Measurements from ENCODE around the gene ROPN1B.
"Not testable (repeated sequence)": the region's sequence is repeated elsewhere in the genome, so short reads cannot be mapped to it uniquely, and the experiment has no call there.

Gene ROPN1B

GRCh38 chr3:125968701-125969592 lies at the start of gene ROPN1B:
Gene ROPN1B, plus strand, starts transcription at chr3:125969178. Its CDS starts 2,877 bp downstream, at chr3:125972055.
- not testable (repeated sequence) for DNase-seq

- not testable (repeated sequence) for DNase-seq
These were observed 48.8 kb upstream of the ROPN1B start for GRCh38 chr3:125920191-125920590.

GRCh38 chr3:125920751-125921279 lies 48.2 kb upstream of the ROPN1B start:
- not testable (repeated sequence) for DNase-seq

- peak; percentile 36 for DNase-seq
These were observed 47.3 kb upstream of the ROPN1B start for GRCh38 chr3:125921712-125922111.

DNA sequence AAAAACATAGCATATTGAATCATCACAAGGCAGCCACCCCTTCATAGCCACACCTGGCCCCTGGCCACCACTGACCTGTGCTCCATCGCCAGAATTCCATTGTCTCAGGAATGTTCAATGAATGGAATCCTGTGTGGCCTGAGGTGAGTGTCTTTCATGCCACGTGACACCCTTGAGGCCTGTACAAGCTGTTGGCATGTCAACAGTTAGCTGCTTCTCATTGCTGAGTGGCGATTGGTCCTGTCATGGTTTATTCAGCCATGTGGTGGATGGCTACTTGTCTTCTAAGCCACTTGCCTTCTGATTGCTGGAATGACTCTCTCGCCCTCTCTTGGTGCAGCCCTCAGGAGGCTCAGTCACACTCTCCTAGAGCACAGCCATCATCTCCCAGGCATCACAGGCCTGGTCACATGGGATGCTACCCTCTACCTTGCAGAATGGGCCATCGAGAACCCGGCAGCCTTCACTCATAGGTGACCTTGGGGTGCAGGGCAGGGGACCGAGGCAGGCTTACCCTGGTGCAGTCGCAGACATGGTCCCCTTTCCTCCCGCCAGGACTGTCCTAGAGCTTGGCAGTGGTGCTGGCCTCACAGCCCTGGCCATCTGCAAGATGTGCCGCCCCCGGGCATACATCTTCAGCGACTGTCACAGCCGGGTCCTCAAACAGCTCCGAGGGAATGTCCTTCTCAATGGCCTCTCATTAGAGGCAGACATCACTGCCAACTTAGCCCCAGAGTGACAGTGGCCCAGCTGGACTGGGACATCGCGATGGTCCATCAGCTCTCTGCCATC lies 45.5 kb upstream of the ROPN1B start:
- DNase-seq, result not testable (repeated sequence)

- DNase-seq, result not testable (repeated sequence)
These were observed 44.7 kb upstream of the ROPN1B start for GRCh38 chr3:125924276-125924675.

GRCh38 chr3:125925727-125926126 lies 43.3 kb upstream of the ROPN1B start:
- DNase-seq, result not testable (repeated sequence)

DNA sequence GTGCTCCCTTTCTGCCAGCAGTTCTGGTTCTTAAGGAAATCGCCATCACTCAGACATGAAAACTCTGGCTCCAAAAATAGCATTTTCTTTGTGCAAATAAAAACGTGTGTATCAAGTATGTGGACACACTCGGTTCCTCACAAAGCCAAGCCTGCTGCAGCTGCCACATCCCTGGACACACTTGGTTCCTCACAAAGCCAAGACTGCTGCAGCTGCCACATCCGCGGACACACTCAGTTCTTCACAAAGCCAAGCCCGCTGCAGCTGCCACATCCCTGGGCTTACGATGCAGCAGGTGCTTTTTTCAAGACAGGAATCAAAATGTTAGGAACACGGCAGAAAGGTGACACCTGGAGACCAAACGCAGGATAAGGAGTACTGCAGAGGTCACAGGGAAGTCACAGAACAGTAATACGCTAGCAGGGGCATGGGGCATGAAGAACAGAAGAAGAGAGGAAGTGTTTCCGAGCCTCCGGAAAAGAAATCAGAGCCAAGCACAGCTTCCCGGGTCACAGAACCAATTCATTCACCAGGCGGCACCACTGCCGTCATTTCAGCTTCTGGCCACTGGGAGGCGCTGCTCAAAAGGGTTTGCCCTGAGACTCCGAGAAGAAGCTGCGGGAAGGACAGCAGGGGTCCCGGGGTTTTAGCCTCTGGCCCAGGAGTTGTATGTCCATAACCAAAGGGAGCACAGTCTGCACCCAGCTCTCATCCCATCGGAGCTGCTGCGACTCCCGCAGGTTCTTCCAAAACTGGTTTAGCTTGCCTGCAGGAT lies 40.0 kb upstream of the ROPN1B start:
- DNase-seq, result peak; percentile 48

GRCh38 chr3:125929765-125930164 lies 39.2 kb upstream of the ROPN1B start:
- not testable (repeated sequence) for DNase-seq

- DNase-seq, result not testable (repeated sequence)
These were observed 37.6 kb upstream of the ROPN1B start for GRCh38 chr3:125931355-125931880.

DNA sequence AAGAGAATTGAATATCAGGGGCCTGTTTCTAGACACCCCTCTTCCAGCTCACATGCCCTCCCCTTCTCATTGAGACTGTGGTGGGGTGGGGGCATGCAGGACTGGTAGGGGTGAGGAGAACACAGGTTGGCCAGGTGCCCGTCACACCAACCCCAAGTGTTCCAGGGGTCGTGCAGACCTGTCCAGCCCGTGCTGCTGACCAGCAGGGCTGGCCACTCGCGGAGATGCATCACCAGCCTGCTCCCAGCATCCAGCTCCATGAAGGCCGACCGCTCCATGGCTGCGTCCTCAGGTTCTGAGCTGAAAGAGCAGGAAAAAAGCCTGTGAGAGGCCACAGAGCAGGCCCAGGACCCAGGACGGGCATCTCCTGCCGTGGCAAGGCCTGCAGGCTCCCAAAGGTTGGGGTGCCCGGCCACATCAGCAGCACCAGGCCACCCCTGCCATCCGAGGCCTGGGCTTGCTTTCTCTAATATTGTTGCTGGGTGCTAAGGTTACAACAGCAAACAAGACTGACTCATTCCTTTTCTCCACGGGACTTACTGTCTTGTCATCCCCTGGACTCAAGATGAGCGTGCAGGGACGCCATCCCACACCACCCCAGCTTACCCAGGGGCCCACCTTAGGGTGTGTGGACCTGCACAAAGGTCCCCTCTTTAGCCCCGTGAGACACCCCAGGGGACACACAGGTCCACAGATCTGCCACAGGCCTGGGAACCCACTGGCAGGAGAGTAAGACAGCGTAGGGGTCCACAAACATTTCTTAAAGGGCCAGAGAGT lies 35.4 kb upstream of the ROPN1B start:
- not testable (repeated sequence) for DNase-seq

DNA sequence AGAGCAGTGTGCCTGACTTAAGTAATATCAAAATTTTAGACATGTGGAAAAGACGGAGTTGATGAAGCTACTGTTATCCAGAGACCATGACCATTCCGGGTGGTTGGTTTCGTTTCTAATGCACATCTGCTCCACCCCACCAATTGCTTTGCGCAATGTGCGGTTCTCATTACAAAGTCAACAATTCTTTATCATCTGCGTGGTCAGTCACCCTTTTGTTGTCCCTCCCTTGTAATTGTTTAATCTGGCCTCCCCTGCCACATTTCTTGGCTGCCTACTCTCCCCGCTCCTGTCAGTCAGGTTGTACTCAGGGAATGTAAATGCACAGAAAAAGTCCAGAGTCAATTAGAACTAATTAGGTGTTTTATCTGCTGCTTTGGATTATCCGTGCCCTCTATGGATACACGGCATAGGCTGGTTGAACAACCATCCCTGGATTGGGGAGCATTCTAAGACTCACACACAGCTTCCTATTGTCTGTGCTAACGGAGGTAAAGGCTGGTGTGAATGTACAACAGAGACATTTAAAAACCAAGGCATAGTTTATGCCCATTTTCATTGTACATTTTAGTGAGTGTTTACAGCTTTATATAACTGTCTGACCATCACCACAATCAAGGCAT lies 33.6 kb upstream of the ROPN1B start:
- not testable (repeated sequence) for DNase-seq

GRCh38 chr3:125936210-125936815 lies 32.7 kb upstream of the ROPN1B start:
- not testable (repeated sequence) for DNase-seq

DNA sequence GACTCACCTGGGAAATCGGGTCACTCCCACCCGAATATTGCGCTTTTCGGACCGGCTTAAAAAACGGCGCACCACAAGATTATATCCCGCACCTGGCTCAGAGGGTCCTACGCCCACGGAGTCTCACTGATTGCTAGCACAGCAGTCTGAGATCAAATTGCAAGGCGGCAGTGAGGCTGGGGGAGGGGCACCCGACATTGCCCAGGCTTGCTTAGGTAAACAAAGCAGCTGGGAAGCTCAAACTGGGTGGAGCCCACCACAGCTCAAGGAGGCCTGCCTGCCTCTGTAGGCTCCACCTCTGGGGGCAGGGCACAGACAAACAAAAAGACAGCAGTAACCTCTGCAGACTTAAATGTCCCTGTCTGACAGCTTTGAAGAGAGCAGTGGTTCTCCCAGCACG lies 32.1 kb upstream of the ROPN1B start:
- not testable (repeated sequence) for DNase-seq

DNA sequence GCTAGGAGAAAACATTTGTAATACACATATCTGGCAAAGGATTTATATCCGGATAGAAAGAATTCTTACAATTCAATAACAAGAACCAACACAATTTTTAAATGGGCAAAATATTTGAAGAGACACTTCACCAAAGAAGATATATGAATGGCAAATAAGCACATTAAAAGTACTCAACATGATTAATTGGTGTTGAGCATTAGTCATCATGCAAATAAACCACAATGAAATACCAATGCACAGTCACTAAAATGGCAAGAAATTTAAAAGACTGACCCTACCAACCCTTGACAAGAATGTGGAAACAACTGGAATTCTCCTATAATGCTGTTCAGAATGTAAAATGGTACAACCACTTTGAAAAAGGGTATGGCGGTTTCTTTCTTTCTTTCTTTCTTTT lies 21.2 kb upstream of the ROPN1B start:
- not testable (repeated sequence) for DNase-seq

GRCh38 chr3:125948901-125949300 lies 20.1 kb upstream of the ROPN1B start:
- not testable (repeated sequence) for DNase-seq

- not testable (repeated sequence) for DNase-seq
These were observed 17.8 kb upstream of the ROPN1B start for GRCh38 chr3:125951176-125951575.

DNA sequence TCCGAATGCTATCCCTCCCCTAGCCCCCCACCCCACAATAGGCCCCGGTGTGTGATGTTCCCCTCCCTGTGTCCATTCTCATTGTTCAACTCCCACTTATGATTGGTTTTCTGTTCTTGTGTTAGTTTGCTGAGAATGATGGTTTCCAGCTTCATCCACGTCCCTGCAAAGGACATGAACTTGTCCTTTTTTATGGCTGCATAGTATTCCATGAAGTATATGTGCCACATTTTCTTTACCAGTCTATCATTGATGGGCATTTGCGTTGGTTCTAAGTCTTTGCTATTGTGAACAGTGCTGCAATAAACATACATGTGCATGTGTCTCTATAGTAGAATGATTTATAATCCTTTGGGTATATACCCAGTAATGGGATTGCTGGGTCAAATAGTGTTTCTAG lies 12.0 kb upstream of the ROPN1B start:
- not testable (repeated sequence) for DNase-seq

- no peak for DNase-seq
These were observed 11.1 kb upstream of the ROPN1B start for GRCh38 chr3:125957674-125958510.
